ENCODE measurements around the gene ARCN1. TPM values are rescaled to one million over a fixed set of nuclear protein-coding genes. Genes with fewer than 3 reads are reported as not detected.

The ARCN1 gene
- total RNA-seq, 6 donors from 2014 or later = 29.3 to 121 (median 94.6) TPM

GRCh38 chr11:118631142-118631909, 59.1 kb downstream of the ARCN1 start:
- ATAC-seq (ENCODE audit: low FRiP score in 2 of 2) = no peak
- peaks cover 0 to 92% (median 39%) of the 10 kb centered on the region in 4 donors for H3K36me3 ChIP-seq

GRCh38 chr11:118632577-118633318, 60.5 kb downstream of the ARCN1 start:
- TF ChIP-seq CTCF (IDR thresholded peaks at IDR 0.05) (no peak), POLR2AphosphoS5 (IDR thresholded peaks at IDR 0.05) (no peak), POLR2A (IDR thresholded peaks at IDR 0.05) (no peak), EP300 (IDR thresholded peaks at IDR 0.05) (no peak)
- WGBS, 2 donors = 76 to 84% methylated on average over 7 to 9 of the region's 9 CpGs
- DNase-seq (no peak), ATAC-seq (ENCODE audit: low FRiP score in 2 of 2) (no peak)
- peaks cover 0 to 91% (median 31%) of the 10 kb centered on the region in 4 donors for H3K36me3 ChIP-seq
- H3K4me1 ChIP-seq = peaks cover 35 to 62% (median 51%) of the 10 kb centered on the region in 4 donors
- peak overlapping the region in 1 of 4 donors; percentile 76 for H3K27ac ChIP-seq
- no peaks in the 10 kb centered on the region for H3K27me3 ChIP-seq
- no peaks in the 10 kb centered on the region for H3K9me3 ChIP-seq
- no peak overlapping the region for H3K4me3 ChIP-seq

More at GRCh38 chr11:118631142-118631909, 59.1 kb downstream of the ARCN1 start:
- Histone ChIP-seq H3K27me3 (no peaks in the 10 kb centered on the region), H3K4me3 (no peak overlapping the region), H3K27ac (peak overlapping the region in 2 of 4 donors; percentile 32 to 46), H3K9me3 (no peaks in the 10 kb centered on the region), H3K4me1 (peaks cover 35 to 62% (median 51%) of the 10 kb centered on the region in 4 donors)
- 87 to 88% methylated on average over 13 to 14 of the region's 14 CpGs for WGBS, 2 donors
- TF ChIP-seq POLR2A (IDR thresholded peaks at IDR 0.05) (no peak), CTCF (IDR thresholded peaks at IDR 0.05) (no peak), EP300 (IDR thresholded peaks at IDR 0.05) (no peak), POLR2AphosphoS5 (IDR thresholded peaks at IDR 0.05) (no peak)
- DNase-seq = peak in 1 of 2 donors; percentile 62

- no peak for ATAC-seq (ENCODE audit: low FRiP score in 2 of 2)
- Histone ChIP-seq H3K27me3 (no peaks in the 10 kb centered on the region), H3K4me1 (peaks cover 35 to 61% (median 49%) of the 10 kb centered on the region in 4 donors), H3K36me3 (peaks cover 0 to 89% (median 27%) of the 10 kb centered on the region in 4 donors), H3K4me3 (no peak overlapping the region), H3K9me3 (no peaks in the 10 kb centered on the region), H3K27ac (peak overlapping the region in 2 of 4 donors; percentile 65 to 76)
- no peak for DNase-seq
- no peak for TF ChIP-seq POLR2A (IDR thresholded peaks at IDR 0.05)
- TF ChIP-seq EP300 (IDR thresholded peaks at IDR 0.05) = no peak
- no peak for TF ChIP-seq CTCF (IDR thresholded peaks at IDR 0.05)
- TF ChIP-seq POLR2AphosphoS5 (IDR thresholded peaks at IDR 0.05) = no peak
- 67 to 88% methylated on average over 1 of the region's 1 CpG for WGBS, 2 donors
These were observed 61.1 kb downstream of the ARCN1 start for GRCh38 chr11:118633319-118633690.

GRCh38 chr11:118633979-118634378, 61.8 kb downstream of the ARCN1 start:
- Histone ChIP-seq H3K27me3 (no peaks in the 10 kb centered on the region), H3K4me1 (peaks cover 35 to 55% (median 45%) of the 10 kb centered on the region in 4 donors), H3K36me3 (peaks cover 0 to 89% (median 29%) of the 10 kb centered on the region in 4 donors), H3K27ac (peak overlapping the region in 3 of 4 donors; percentile 65 to 76 (median 73)), H3K9me3 (no peaks in the 10 kb centered on the region), H3K4me3 (no peak overlapping the region)
- peak in 1 of 2 donors; percentile 20 for ATAC-seq (ENCODE audit: low FRiP score in 2 of 2)
- TF ChIP-seq POLR2A (IDR thresholded peaks at IDR 0.05) = no peak
- TF ChIP-seq POLR2AphosphoS5 (IDR thresholded peaks at IDR 0.05) = no peak
- TF ChIP-seq EP300 (IDR thresholded peaks at IDR 0.05) = no peak
- TF ChIP-seq CTCF (IDR thresholded peaks at IDR 0.05) = no peak
- DNase-seq = no peak
- WGBS, 2 donors = 58 to 60% methylated on average over 4 of the region's 4 CpGs

Data from upper lobe of left lung (tissue), 6 donors.